Measurements from ENCODE around the gene GAST.

Gene GAST

GRCh38 chr17:41711669-41712400, at the start of gene GAST:
Gene GAST, plus strand, starts transcription at chr17:41712331. Its CDS starts 3,106 bp downstream, at chr17:41715437.
- no peaks in the 10 kb centered on the region for H3K4me1 ChIP-seq (ENCODE audit: control insufficient read depth in 1 of 2, insufficient read depth in 1 of 2, low read depth in 1 of 2, low read length in 1 of 2)
- no peak within 1 kb of the TSS for H3K4me3 ChIP-seq (ENCODE audit: low read depth in 1 of 2, low read length in 1 of 2)
- no peaks in the 10 kb centered on the region for H3K9me3 ChIP-seq
- no peak for TF ChIP-seq CTCF (IDR thresholded peaks at IDR 0.05)
- H3K27me3 ChIP-seq, result peaks cover 19% of the 10 kb centered on the region
- no peaks in the 10 kb centered on the region for H3K36me3 ChIP-seq
- H3K27ac ChIP-seq, result no peak within 1 kb of the TSS

- H3K27me3 ChIP-seq, result peaks cover 11% of the 10 kb centered on the region
- no peaks in the 10 kb centered on the region for H3K36me3 ChIP-seq
- no peak for TF ChIP-seq CTCF (IDR thresholded peaks at IDR 0.05)
- H3K4me1 ChIP-seq (ENCODE audit: control insufficient read depth in 1 of 2, insufficient read depth in 1 of 2, low read depth in 1 of 2, low read length in 1 of 2), result peaks cover 30 to 33% of the 10 kb centered on the region in 2 experiments
- H3K4me3 ChIP-seq (ENCODE audit: low read depth in 1 of 2, low read length in 1 of 2), result no peak overlapping the region
- H3K27ac ChIP-seq, result no peak overlapping the region
- no peaks in the 10 kb centered on the region for H3K9me3 ChIP-seq
Observed at GRCh38 chr17:41663451-41664171, 48.5 kb upstream of the GAST start.

- Histone ChIP-seq H3K4me1 (ENCODE audit: control insufficient read depth in 1 of 2, insufficient read depth in 1 of 2, low read depth in 1 of 2, low read length in 1 of 2) (peaks cover 30 to 33% of the 10 kb centered on the region in 2 experiments), H3K27ac (no peak overlapping the region), H3K27me3 (peaks cover 11% of the 10 kb centered on the region), H3K4me3 (ENCODE audit: low read depth in 1 of 2, low read length in 1 of 2) (no peak overlapping the region), H3K9me3 (no peaks in the 10 kb centered on the region), H3K36me3 (no peaks in the 10 kb centered on the region)
- no peak for TF ChIP-seq CTCF (IDR thresholded peaks at IDR 0.05)
Observed at GRCh38 chr17:41664172-41664457, 48.0 kb upstream of the GAST start.

- no peak overlapping the region for H3K27ac ChIP-seq
- peak overlapping the region in 1 of 2 experiments; percentile 75 for H3K4me3 ChIP-seq (ENCODE audit: low read depth in 1 of 2, low read length in 1 of 2)
- H3K4me1 ChIP-seq (ENCODE audit: control insufficient read depth in 1 of 2, insufficient read depth in 1 of 2, low read depth in 1 of 2, low read length in 1 of 2), result peaks cover 30 to 33% of the 10 kb centered on the region in 2 experiments
- TF ChIP-seq CTCF (IDR thresholded peaks at IDR 0.05), result no peak
- peaks cover 11% of the 10 kb centered on the region for H3K27me3 ChIP-seq
- H3K36me3 ChIP-seq, result no peaks in the 10 kb centered on the region
- no peaks in the 10 kb centered on the region for H3K9me3 ChIP-seq
Observed at GRCh38 chr17:41664587-41665565, 47.3 kb upstream of the GAST start.

GRCh38 chr17:41665566-41666236, 46.4 kb upstream of the GAST start:
- peaks cover 30 to 33% of the 10 kb centered on the region in 2 experiments for H3K4me1 ChIP-seq (ENCODE audit: control insufficient read depth in 1 of 2, insufficient read depth in 1 of 2, low read depth in 1 of 2, low read length in 1 of 2)
- peak overlapping the region; percentile 66 to 75 for H3K4me3 ChIP-seq (ENCODE audit: low read depth in 1 of 2, low read length in 1 of 2)
- peak; percentile 95 for TF ChIP-seq CTCF (IDR thresholded peaks at IDR 0.05)
- H3K36me3 ChIP-seq, result no peaks in the 10 kb centered on the region
- H3K9me3 ChIP-seq, result no peaks in the 10 kb centered on the region
- peak overlapping the region; percentile 66 for H3K27ac ChIP-seq
- peaks cover 11% of the 10 kb centered on the region for H3K27me3 ChIP-seq
